ENCODE measurements around the gene LZTFL1.

GRCh38 chr3:45865563-45865962 lies 23.6 kb upstream of the LZTFL1 start:
- TF ChIP-seq CTCF (IDR thresholded peaks at IDR 0.05; ENCODE audit: extremely low read depth in 1 of 2, insufficient read depth in 1 of 2, low read depth in 1 of 2, low read length in 2 of 2) (no peak), POLR2A (IDR thresholded peaks at IDR 0.05; ENCODE audit: low read depth, low read length) (no peak), EZH2 (IDR thresholded peaks at IDR 0.05; ENCODE audit: borderline replicate concordance, low read depth, low read length, severe bottlenecking) (no peak), MAX (IDR thresholded peaks at IDR 0.05; ENCODE audit: insufficient read depth, insufficient read length) (no peak), POLR2AphosphoS5 (IDR thresholded peaks at IDR 0.05; ENCODE audit: insufficient read depth, low read depth, low read length) (no peak)
